SKM-1 treated with dmso at 0.1 percent for 144 hours (cell line): Measurements from ENCODE around the gene AEBP2.
"Not testable (repeated sequence)": the region's sequence is repeated elsewhere in the genome, so short reads cannot be mapped to it uniquely, and the experiment has no call there.

Experiments used
- DNase-seq: peaks from one replicate; lab custom pipeline; 2025; ENCODE audit not compliant: unreplicated experiment; lab: John Stamatoyannopoulos, UW

The AEBP2 gene

GRCh38 chr12:19439059-19440018 is at the start of gene AEBP2:
TSS of gene AEBP2 (plus strand) at chr12:19439492. CDS start at chr12:19439700, 208 bp downstream.
- DNase-seq: peak; percentile 80

DNA sequence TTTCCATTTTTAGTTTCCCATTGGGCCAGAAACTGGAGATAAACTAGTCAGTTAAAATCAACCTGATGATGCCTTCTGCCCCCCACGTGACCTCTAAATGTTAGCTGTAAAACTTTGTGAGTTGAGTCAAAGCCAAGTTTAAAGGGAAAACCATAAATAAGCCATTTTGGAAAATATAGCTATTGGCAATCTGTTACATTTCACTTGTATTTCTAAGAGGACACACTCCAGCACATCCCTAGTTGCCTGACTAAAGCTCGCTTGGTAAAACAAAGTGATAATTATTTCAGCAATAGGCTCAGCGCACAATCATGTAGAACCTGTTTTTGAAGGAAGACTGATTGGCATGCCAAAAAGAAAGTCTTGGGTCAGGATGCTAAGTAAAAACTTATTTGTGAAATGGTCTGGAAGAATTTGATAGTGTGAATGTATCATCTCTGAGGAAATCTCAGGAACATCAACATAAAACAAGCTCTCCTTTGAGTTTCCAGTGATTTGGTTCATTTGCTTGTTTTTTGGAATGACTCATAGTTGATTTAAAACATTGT is 49.2 kb upstream of the AEBP2 start:
- DNase-seq: no peak

- DNase-seq: not testable (repeated sequence)
Observed at GRCh38 chr12:19392644-19393043, 46.6 kb upstream of the AEBP2 start.

DNA sequence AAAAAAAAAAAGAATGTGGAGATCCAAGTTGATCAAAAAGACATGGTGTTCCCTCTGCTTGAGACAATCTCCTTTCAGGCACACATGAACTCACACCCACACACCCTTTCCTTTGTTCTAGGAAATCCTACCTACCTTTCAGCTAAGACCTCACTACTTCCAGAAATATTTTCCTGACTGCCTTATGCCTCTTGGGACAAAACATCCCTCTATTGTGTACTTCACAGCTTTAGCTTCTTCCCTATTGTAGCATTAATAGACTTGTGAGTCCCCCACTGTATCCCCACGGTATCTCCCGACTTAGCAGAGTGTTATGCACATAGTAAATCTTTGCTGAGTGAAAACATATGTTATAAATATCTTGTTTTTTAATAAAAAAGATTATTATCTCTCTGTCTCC is 44.9 kb upstream of the AEBP2 start:
- no peak for DNase-seq

DNA sequence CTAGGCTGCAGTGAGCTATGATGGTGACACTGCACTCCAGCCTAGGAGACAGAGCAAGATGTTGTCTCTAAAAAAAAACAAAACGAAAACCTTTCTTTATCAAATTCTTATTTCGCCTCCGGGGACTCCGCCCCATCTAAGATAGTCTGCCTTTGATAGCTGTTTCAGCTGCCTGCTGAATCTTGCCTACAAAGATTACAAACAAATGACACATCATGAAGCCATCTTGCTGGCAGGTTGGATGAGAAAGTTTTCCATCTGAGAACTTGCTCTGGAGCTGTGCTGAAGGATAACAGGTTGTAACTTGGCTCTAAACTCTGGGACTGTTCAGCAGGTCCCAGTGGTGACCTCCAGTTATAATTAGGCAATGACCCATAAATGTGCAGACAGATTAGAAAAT is 41.8 kb upstream of the AEBP2 start:
- no peak for DNase-seq

GRCh38 chr12:19398376-19399363 is 40.6 kb upstream of the AEBP2 start:
- DNase-seq: no peak

DNA sequence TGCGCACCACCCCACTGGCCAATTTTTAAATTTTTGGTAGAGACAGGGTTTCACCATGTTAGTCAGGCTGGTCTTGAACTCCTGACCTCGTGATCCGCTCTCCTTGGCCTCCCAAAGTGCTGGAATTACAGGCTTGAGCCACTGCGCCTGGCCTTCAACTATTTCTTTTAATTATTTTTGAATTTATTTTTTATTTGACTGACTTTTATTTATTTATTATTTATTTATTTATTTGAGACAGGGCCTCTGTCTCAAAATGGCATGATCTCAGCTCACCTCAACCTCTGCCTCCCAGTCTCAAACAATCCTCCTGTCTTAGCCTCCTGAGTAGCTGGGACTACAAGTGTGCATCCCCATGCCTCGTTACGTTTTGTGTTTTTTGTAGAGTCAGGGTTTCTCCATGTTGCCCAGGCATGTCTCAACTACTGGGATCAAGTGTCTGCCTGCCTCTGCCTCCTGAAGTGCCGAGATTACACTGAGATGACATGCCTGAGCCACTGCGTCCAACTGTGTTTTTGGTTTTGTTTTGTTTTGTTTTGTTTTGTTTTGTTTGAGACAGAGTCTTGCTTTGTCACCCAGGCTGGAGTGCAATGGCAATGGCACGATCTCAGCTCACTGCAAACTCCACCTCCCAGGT is 38.5 kb upstream of the AEBP2 start:
- not testable (repeated sequence) for DNase-seq

DNA sequence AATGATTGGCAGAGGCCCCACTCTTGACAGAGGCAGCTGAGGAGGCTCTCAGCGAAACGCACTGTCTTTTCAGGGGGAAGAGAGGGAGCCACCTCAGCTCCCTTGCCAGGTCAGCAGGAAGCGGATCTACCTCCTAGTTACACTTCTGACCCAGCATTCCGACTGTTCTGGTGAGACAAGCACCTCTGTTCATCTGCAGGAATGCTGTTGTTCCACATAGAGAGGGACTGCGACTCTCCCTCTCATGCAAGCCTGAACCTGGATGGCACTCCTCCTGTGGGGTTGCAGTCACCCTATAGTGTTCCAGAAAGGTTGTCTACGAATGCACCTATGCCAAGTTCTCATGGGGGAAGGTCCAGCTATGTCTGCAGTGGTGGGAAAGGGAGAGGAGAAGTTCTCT is 37.1 kb upstream of the AEBP2 start:
- DNase-seq: no peak

DNA sequence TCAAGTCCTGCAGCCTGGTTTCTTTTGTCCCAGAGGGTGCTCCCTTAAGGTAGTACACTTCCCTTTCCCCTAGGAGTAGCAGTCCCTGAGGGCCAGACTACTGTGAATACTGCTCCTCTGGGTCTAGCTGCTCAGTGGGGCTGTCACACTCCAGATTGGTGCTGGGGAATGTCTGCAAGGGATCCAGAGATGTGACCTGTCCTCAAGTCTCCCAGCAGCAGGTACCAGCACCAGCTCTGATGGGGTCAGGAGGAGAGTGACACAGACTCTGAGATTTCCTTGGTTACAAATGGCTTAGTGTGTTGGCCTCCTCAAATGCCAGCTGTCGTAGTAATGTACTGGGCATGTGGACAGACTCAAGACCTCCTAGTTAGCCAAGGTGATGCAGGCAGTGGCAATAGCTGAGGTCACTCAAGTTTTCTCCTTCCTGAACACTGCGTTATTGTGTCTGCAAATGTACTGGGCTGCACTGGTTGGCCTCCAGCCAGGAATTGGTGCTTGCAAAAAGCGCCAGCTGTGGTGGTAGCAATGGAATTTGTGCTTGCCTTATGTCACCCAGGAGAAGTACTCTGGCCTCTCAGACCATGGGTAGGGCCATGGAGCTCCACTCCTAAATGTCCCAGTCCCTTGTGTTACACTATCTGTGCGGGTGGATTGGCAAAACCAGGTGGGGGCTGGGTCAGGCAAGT is 36.4 kb upstream of the AEBP2 start:
- DNase-seq: no peak

GRCh38 chr12:19404242-19404880 is 34.9 kb upstream of the AEBP2 start:
- no peak for DNase-seq

DNA sequence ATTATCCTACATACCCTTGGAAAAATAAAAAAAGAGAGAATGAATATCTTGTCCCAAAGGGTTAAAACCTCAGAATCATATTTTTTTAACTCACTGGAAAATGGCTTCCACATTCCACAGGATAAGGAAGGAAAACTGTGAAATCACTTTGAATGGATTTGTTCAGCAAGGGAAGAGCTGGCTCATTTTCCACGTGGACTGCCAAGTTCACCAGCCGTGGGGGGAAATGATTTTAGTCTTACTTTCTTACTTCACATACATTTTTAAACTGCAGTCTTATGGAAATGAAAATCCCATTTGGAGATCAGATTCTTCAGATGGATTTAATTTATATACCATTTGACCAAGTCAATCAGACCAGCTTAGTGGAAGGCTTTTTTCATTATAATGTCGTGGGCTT is 29.9 kb upstream of the AEBP2 start:
- DNase-seq: no peak

DNA sequence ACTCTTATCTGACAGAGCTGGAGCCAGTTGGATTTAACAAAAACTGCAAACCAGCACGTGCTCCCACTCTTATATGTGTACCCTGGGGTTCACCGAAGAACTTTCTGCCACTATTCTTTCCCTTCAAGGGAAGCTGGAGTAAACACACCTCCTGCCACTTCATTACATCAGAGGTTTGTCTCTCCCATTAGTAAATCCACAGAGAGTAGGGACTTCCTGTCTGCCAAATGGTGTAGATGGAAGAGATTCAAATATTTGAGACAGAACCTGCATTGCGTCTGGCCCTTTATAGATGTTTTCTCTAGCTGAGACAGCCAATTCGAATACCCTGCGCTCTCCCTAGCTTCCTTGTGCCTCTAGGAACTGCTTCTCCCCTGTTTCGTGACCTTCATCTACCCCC is 29.1 kb upstream of the AEBP2 start:
- no peak for DNase-seq

DNA sequence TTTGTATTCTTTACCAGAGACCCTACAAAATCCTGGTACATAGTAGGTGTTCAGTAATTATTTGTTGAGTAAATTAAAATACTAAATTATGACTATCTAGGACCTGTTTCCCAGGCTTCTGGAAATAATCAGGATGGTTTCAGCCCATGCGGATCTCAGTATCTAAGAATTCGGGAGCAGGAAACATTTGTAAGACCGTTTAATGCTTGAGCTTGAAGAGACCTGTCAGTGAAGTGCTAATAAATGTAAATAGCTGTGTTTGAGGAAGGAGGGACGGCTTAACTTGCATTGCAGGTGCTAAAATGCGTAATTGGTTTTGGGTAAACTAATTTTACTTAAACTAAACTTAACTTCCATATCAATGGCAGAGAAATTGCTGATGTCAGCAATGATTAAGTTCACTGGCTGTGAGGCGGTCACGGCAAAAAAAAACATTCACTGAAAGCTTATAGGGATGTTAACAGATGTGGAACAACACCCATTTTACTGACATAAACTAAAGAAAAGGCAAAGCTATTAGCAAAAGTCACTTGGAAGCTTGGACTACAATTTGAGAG is 28.6 kb upstream of the AEBP2 start:
- no peak for DNase-seq

GRCh38 chr12:19411234-19412204 is 27.8 kb upstream of the AEBP2 start:
- no peak for DNase-seq

DNA sequence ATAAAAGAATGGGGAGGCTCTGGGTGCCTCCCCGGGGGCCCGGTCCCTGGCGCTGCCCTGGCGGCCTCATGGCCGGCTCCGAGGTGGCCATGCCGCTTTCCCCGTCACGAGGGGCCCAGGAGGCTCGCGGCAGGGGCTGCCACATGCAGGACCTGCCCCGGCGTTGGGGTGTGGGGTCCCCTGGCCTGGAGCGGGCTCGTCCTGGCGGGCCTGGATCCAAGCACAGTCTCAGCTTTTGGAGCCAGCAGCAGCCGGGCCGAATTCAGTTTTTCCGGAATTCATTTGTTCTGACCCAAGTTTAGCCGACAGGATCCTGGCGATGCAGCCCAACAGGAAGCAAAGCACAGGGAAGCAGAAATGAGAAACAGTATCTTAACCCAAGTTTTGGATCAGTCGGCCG is 26.4 kb upstream of the AEBP2 start:
- no peak for DNase-seq

DNA sequence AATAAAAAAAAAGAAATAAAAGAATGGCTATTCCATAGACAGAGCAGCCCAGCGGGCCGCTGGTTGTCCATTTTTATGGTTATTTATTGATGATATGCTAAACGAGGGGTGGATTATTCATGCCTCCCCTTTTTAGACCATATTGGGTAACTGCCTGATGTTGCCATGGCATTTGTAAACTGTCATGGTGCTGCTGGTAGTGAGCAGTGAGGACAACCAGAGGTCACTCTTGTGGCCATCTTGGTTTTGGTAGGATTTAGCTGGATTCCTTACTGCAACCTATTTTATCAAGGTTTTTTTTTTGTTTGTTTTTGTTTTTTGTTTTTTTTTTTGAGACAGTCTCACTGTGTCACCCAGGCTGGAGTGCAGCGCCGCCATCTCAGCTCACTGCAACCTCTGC is 25.7 kb upstream of the AEBP2 start:
- not testable (repeated sequence) for DNase-seq

- DNase-seq: no peak
Observed at GRCh38 chr12:19415563-19415962, 23.7 kb upstream of the AEBP2 start.

DNA sequence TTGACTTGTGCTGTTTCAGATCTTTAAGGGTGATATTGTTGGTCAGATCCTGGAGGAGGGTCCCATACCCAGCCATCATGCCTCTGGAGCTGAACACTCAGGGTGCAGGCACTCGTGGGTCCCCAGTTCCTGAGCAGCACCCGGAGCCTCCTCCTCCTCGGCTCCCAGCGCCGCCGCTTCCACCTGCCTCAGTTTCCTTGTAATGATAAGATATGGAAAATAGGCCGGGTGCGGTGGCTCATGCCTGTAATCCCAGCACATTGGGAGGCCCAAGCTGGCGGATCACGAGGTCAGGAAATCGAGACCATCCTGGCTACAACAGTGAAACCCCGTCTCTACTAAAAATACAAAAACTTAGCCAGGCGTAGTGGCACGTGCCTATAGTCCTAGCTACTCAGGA is 20.2 kb upstream of the AEBP2 start:
- DNase-seq: no peak
